H9 (cell line): ENCODE measurements around the gene KRT32. TPM values are rescaled to one million over a fixed set of nuclear protein-coding genes. Genes with fewer than 3 reads are reported as not detected.

Experiments
- DNase-seq: peaks from one replicate; pipeline ENCODE4 v3.0.0-alpha.2; 2017
- H2AFZ ChIP-seq: one replicate; pipeline ENCODE4 v1.6.1; 2013; ENCODE audit warnings: mild to moderate bottlenecking, low read length, control low read depth, moderate library complexity
- H2AK5ac ChIP-seq: 2 replicates; pipeline ENCODE4 v1.6.1; 2013; ENCODE audit warnings: low read length, control low read depth, mixed read lengths; ENCODE audit not compliant: insufficient read length
- H2BK120ac ChIP-seq: one replicate; pipeline ENCODE4 v1.6.1; 2013; ENCODE audit warnings: low read depth, mild to moderate bottlenecking, low read length, control low read depth, inconsistent platforms; ENCODE audit not compliant: poor library complexity, severe bottlenecking
- H2BK12ac ChIP-seq: 2 replicates; pipeline ENCODE4 v1.6.1; 2013; ENCODE audit warnings: low read length, control low read depth, mixed read lengths, low read depth; ENCODE audit not compliant: insufficient read length
- H2BK15ac ChIP-seq: 2 replicates; pipeline ENCODE4 v1.6.1; 2013; ENCODE audit warnings: low read depth, low read length, control low read depth
- H2BK20ac ChIP-seq: one replicate; pipeline ENCODE4 v1.6.1; 2013; ENCODE audit warnings: low read depth, mild to moderate bottlenecking, low read length, control low read depth, inconsistent platforms; ENCODE audit not compliant: poor library complexity, severe bottlenecking
- H2BK5ac ChIP-seq: 2 replicates; pipeline ENCODE4 v1.6.1; 2013; ENCODE audit warnings: low read length, control low read depth, mixed read lengths; ENCODE audit not compliant: insufficient read length
- H3K14ac ChIP-seq: 2 replicates; pipeline ENCODE4 v1.6.1; 2013; ENCODE audit warnings: low read length, control low read depth; ENCODE audit not compliant: insufficient read depth
- H3K18ac ChIP-seq: 2 replicates; pipeline ENCODE4 v1.6.1; 2013; ENCODE audit warnings: low read depth, mild to moderate bottlenecking, mixed read lengths, low read length, control low read depth; ENCODE audit not compliant: insufficient read length
- H3K23ac ChIP-seq: 2 replicates; pipeline ENCODE4 v1.6.1; 2013; ENCODE audit warnings: low read length, control low read depth, mixed read lengths, low read depth; ENCODE audit not compliant: insufficient read length
- H3K23me2 ChIP-seq: 2 replicates; pipeline ENCODE4 v1.6.1; 2013; ENCODE audit warnings: low read depth, mild to moderate bottlenecking, mixed read lengths, low read length, control low read depth; ENCODE audit not compliant: insufficient read length, poor library complexity, severe bottlenecking
- H3K27ac ChIP-seq: 2 replicates; pipeline ENCODE4 v1.5.1; 2013; ENCODE audit warnings: low read length, control low read depth, mixed read lengths, low read depth; ENCODE audit not compliant: insufficient read length
- H3K27me3 ChIP-seq: 2 replicates; pipeline ENCODE4 v1.6.1; 2013; ENCODE audit warnings: low read length, control low read depth, inconsistent platforms; ENCODE audit not compliant: insufficient read depth
- H3K4ac ChIP-seq: 2 replicates; pipeline ENCODE4 v1.6.1; 2013; ENCODE audit warnings: low read depth, mild to moderate bottlenecking, control low read depth, inconsistent platforms, low read length, moderate library complexity
- H3K4me1 ChIP-seq: 2 replicates; pipeline ENCODE4 v1.6.1; 2013; ENCODE audit warnings: low read length, control low read depth, inconsistent platforms; ENCODE audit not compliant: insufficient read depth
- H3K4me2 ChIP-seq: 2 replicates; pipeline ENCODE4 v1.6.1; 2013; ENCODE audit warnings: low read length, control low read depth, mixed read lengths; ENCODE audit not compliant: insufficient read length, insufficient read depth
- H3K56ac ChIP-seq: 2 replicates; pipeline ENCODE4 v1.6.1; 2013; ENCODE audit warnings: low read depth, mild to moderate bottlenecking, mixed read lengths, low read length, control low read depth; ENCODE audit not compliant: insufficient read length
- H3K79me1 ChIP-seq: 2 replicates; pipeline ENCODE4 v1.6.1; 2013; ENCODE audit warnings: low read depth, mild to moderate bottlenecking, moderate library complexity, low read length, control low read depth, inconsistent platforms; ENCODE audit not compliant: insufficient read depth, poor library complexity, severe bottlenecking
- H3K79me2 ChIP-seq: 2 replicates; pipeline ENCODE4 v1.6.1; 2013; ENCODE audit warnings: low read length, control low read depth, inconsistent platforms; ENCODE audit not compliant: insufficient read depth
- H3K9ac ChIP-seq: 2 replicates; pipeline ENCODE4 v1.6.1; 2013; ENCODE audit warnings: low read length, control low read depth, mixed read lengths; ENCODE audit not compliant: insufficient read length; ENCODE audit errors: extremely low read depth
- H3K9me3 ChIP-seq: one replicate; pipeline ENCODE4 v1.6.1; 2013; ENCODE audit warnings: low read depth, low read length, inconsistent platforms; ENCODE audit not compliant: control insufficient read depth
- H3T11ph ChIP-seq: one replicate; pipeline ENCODE4 v1.6.1; 2013; ENCODE audit warnings: mild to moderate bottlenecking, low read length, control low read depth, inconsistent platforms
- H4K20me1 ChIP-seq: one replicate; pipeline ENCODE4 v1.6.1; 2013; ENCODE audit not compliant: control insufficient read depth, insufficient read length, insufficient read depth
- H4K5ac ChIP-seq: 2 replicates; pipeline ENCODE4 v1.6.1; 2013; ENCODE audit warnings: low read depth, mild to moderate bottlenecking, mixed read lengths, low read length, control low read depth; ENCODE audit not compliant: insufficient read length
- H4K8ac ChIP-seq: replicated peaks from 2 replicates; pipeline ENCODE4 v1.6.1; 2013; ENCODE audit warnings: low read length, control low read depth, mixed read lengths, low read depth; ENCODE audit not compliant: insufficient read length
- H4K91ac ChIP-seq: 2 replicates; pipeline ENCODE4 v1.6.1; 2013; ENCODE audit warnings: low read depth, mild to moderate bottlenecking, moderate library complexity, mixed read lengths, low read length, control low read depth; ENCODE audit not compliant: insufficient read length
- H3K27ac Mint-ChIP-seq, 3 experiments: 2 replicates in 2 of 3; 3 replicates in 1 of 3; pipeline ENCODE4 v1.8.0; 2020 to 2021; ENCODE audit warnings: mixed read lengths in 3 of 3, mild to moderate bottlenecking in 1 of 3, moderate library complexity in 1 of 3
- H3K27me3 Mint-ChIP-seq: 2 replicates; pipeline ENCODE4 v1.8.0; 2021; ENCODE audit warnings: low read depth, mild to moderate bottlenecking, moderate library complexity, mixed read lengths
- H3K36me3 Mint-ChIP-seq, 3 experiments: 2 replicates in 2 of 3; 3 replicates in 1 of 3; pipeline ENCODE4 v1.8.0; 2020 to 2021; ENCODE audit warnings: low read depth in 3 of 3, mixed read lengths in 3 of 3; ENCODE audit not compliant: insufficient read depth in 1 of 3
- H3K4me1 Mint-ChIP-seq, 2 experiments: 2 replicates each; pipeline ENCODE4 v1.8.0; 2020; ENCODE audit warnings: mixed read lengths in 2 of 2
- H3K4me3 Mint-ChIP-seq, 2 experiments: 2 replicates in 1 of 2; 3 replicates in 1 of 2; pipeline ENCODE4 v1.8.0; 2020 to 2021; ENCODE audit warnings: mild to moderate bottlenecking in 2 of 2, mixed read lengths in 2 of 2, moderate library complexity in 1 of 2
- H3K9me3 Mint-ChIP-seq, 2 experiments: 2 replicates in 1 of 2; 3 replicates in 1 of 2; pipeline ENCODE4 v1.8.0; 2020; ENCODE audit warnings: mild to moderate bottlenecking in 2 of 2, mixed read lengths in 2 of 2, moderate library complexity in 1 of 2
- WGBS: extraction: QIAGEN DNeasy Blood & Tissue Kit; methylation state at CpG from one replicate; pipeline ENCODE4 v1.1.7; 2013; ENCODE audit warnings: missing lambda C conversion rate, low lambda C conversion rate, mixed read lengths; ENCODE audit not compliant: insufficient read length; ENCODE audit errors: extremely low coverage; 5-methylcytosine and 5-hydroxymethylcytosine counted together
- total RNA-seq: library from RNA; stranded (reverse); gene quantifications from 2 replicates; pipeline ENCODE4 v1.2.1, GENCODE V29; 2021
- TF ChIP-seq, protein P1 (sequence below): fragments of 200-600 bp; sonication (generic); conservative IDR thresholded peaks from 3 replicates; pipeline ENCODE4 v1.8.0; 2021; ENCODE audit warnings: antibody characterized with exemption, mild to moderate bottlenecking

The KRT32 gene
- total RNA-seq, 1 experiment from 2014 or later: not detected

DNA sequence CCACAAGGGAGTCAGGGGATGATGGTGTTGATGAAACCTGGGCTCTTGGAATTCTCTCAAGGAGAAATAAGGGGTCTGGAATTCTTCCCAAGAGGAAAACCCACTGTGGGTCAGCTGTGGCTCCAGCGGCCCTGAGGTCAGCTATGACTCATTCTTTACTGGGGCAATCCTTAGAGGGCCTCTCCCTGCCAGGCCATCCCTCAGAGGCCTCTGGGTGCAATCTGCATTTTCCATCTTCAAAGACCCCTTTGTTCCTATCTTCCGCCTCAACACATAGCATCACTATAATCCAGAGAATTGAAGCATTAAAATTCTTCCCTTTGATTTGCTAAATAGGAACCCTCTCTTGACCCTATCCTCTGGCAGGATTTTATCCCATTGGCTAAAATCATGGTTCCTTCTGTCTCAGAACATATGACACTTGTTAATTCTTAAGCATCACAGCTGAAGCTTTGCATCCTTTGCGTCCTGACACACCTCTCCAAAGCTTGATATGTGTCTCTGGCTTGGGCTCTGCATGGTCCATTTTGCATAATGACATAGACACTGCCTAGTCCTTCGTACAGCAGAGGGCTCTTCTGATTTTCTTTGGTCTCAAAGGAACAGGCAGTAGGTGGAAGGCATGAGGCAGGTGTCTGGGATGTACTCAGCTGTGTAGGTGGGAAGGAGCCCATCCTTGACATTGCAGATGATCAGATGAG lies 38.4 kb downstream of the KRT32 start:
- H2AK5ac ChIP-seq: no peak overlapping the region
- no peaks in the 10 kb centered on the region for H3K36me3 Mint-ChIP-seq
- H3K56ac ChIP-seq: no peak overlapping the region
- no peak overlapping the region for H3K23ac ChIP-seq
- H4K5ac ChIP-seq: no peak overlapping the region
- H2BK5ac ChIP-seq: no peak overlapping the region
- WGBS: no CpG with 5 or more reads among the region's 4 CpGs
- H3K9ac ChIP-seq: no peak overlapping the region
- no peaks in the 10 kb centered on the region for H3K79me2 ChIP-seq
- no peak overlapping the region for H2AFZ ChIP-seq
- H3K27me3 Mint-ChIP-seq: peaks cover 4% of the 10 kb centered on the region
- TF ChIP-seq, protein P1, sequence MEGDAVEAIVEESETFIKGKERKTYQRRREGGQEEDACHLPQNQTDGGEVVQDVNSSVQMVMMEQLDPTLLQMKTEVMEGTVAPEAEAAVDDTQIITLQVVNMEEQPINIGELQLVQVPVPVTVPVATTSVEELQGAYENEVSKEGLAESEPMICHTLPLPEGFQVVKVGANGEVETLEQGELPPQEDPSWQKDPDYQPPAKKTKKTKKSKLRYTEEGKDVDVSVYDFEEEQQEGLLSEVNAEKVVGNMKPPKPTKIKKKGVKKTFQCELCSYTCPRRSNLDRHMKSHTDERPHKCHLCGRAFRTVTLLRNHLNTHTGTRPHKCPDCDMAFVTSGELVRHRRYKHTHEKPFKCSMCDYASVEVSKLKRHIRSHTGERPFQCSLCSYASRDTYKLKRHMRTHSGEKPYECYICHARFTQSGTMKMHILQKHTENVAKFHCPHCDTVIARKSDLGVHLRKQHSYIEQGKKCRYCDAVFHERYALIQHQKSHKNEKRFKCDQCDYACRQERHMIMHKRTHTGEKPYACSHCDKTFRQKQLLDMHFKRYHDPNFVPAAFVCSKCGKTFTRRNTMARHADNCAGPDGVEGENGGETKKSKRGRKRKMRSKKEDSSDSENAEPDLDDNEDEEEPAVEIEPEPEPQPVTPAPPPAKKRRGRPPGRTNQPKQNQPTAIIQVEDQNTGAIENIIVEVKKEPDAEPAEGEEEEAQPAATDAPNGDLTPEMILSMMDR: no peak
- H3K9me3 ChIP-seq: no peaks in the 10 kb centered on the region
- no peaks in the 10 kb centered on the region for H3K23me2 ChIP-seq
- no peak overlapping the region for H2BK120ac ChIP-seq
- no peak for DNase-seq
- no peaks in the 10 kb centered on the region for H3K4me1 ChIP-seq
- no peaks in the 10 kb centered on the region for H3K9me3 Mint-ChIP-seq
- no peak overlapping the region for H2BK12ac ChIP-seq
- no peak overlapping the region for H4K8ac ChIP-seq
- no peak overlapping the region for H2BK15ac ChIP-seq
- no peak overlapping the region for H3K27ac Mint-ChIP-seq
- no peak overlapping the region for H3K4me2 ChIP-seq
- H3T11ph ChIP-seq: no peak overlapping the region
- no peak overlapping the region for H3K4ac ChIP-seq
- no peak overlapping the region for H3K4me3 Mint-ChIP-seq
- no peak overlapping the region for H3K14ac ChIP-seq
- no peaks in the 10 kb centered on the region for H4K20me1 ChIP-seq
- peaks cover 9 to 11% of the 10 kb centered on the region in 2 experiments for H3K4me1 Mint-ChIP-seq
- no peak overlapping the region for H3K27ac ChIP-seq
- H4K91ac ChIP-seq: no peak overlapping the region
- no peak overlapping the region for H2BK20ac ChIP-seq
- H3K18ac ChIP-seq: no peak overlapping the region
- no peaks in the 10 kb centered on the region for H3K27me3 ChIP-seq
- H3K79me1 ChIP-seq: no peaks in the 10 kb centered on the region
